DMS53 (cell line): ENCODE results near the gene CDKN1B.

Source experiments
- DNase-seq: peaks from one replicate; lab custom pipeline; 2025; lab: John Stamatoyannopoulos, UW

CDKN1B gene

GRCh38 chr12:12759234-12759915 lies 42.2 kb downstream of the CDKN1B start:
- no peak for DNase-seq

GRCh38 chr12:12764824-12765223 lies 47.7 kb downstream of the CDKN1B start:
- DNase-seq, result peak; percentile 29

- DNase-seq, result no peak
Observed at GRCh38 chr12:12770262-12770661, 53.1 kb downstream of the CDKN1B start.
